OCI-LY1 (cell line): Measurements from ENCODE around the gene CBLB.

Experiments
- EZH2 ChIP-seq: fragments of 200-600 bp; sonication (generic), shearing (Covaris generic); IDR thresholded peaks from 2 replicates; pipeline ENCODE4 v1.8.0; 2017; ENCODE audit warnings: borderline replicate concordance, mixed run types, mild to moderate bottlenecking, antibody characterized with exemption, low read length, moderate library complexity, mixed read lengths
- TF ChIP-seq, protein P1 (sequence below): fragments of 200-600 bp; sonication (generic), shearing (Covaris generic); IDR thresholded peaks from 2 replicates; pipeline ENCODE4 v1.5.1; 2017; ENCODE audit warnings: mild to moderate bottlenecking, antibody characterized with exemption, low read length, moderate library complexity, mixed read lengths

DNA sequence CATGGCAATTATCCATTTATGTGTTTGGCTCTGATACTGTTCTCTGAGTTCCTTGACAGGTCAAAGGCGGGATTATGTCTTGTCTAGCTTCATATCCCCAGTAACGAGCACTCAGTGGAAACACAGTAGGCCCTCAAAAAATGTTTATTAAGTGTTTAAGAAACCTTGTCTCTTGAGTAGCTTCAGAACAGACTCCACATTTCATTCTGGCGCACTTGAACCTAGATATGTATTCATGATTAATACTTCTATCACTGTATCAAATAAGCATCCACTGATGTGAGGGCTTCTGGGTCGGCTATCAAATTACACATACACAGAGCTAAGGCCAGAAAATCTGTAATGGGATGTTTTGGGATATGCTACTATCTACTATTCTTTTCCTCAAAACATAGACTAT lies 4.6 kb downstream of the CBLB start:
- TF ChIP-seq, protein P1, sequence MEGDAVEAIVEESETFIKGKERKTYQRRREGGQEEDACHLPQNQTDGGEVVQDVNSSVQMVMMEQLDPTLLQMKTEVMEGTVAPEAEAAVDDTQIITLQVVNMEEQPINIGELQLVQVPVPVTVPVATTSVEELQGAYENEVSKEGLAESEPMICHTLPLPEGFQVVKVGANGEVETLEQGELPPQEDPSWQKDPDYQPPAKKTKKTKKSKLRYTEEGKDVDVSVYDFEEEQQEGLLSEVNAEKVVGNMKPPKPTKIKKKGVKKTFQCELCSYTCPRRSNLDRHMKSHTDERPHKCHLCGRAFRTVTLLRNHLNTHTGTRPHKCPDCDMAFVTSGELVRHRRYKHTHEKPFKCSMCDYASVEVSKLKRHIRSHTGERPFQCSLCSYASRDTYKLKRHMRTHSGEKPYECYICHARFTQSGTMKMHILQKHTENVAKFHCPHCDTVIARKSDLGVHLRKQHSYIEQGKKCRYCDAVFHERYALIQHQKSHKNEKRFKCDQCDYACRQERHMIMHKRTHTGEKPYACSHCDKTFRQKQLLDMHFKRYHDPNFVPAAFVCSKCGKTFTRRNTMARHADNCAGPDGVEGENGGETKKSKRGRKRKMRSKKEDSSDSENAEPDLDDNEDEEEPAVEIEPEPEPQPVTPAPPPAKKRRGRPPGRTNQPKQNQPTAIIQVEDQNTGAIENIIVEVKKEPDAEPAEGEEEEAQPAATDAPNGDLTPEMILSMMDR = no peak
- no peak for TF ChIP-seq EZH2
